ENCODE measurements around the gene NDUFA3.
"Not testable (repeated sequence)": the region's sequence is repeated elsewhere in the genome, so short reads cannot be mapped to it uniquely, and the experiment has no call there.

Gene NDUFA3

GRCh38 chr19:54102421-54103169, at the start of gene NDUFA3:
Gene NDUFA3 (plus strand): TSS chr19:54102855. CDS start chr19:54102879, 24 bp downstream.
- DNase-seq (ENCODE audit: low spot score): peak; percentile 99

- no peak for DNase-seq (ENCODE audit: low spot score)
Observed at GRCh38 chr19:54062643-54063042, 40.0 kb upstream of the NDUFA3 start.

- no peak for DNase-seq (ENCODE audit: low spot score)
Observed at GRCh38 chr19:54063350-54064116, 39.1 kb upstream of the NDUFA3 start, which contains the start of gene VSTM1. Gene VSTM1 (minus strand): TSS chr19:54063897. CDS start chr19:54063777, 120 bp downstream.

GRCh38 chr19:54069470-54069869, 33.2 kb upstream of the NDUFA3 start:
- no peak for DNase-seq (ENCODE audit: low spot score)

GRCh38 chr19:54073829-54074228, 28.8 kb upstream of the NDUFA3 start:
- no peak for DNase-seq (ENCODE audit: low spot score)

- DNase-seq (ENCODE audit: low spot score): no peak
Observed at GRCh38 chr19:54074851-54075250, 27.8 kb upstream of the NDUFA3 start.

- no peak for DNase-seq (ENCODE audit: low spot score)
Observed at GRCh38 chr19:54077334-54077733, 25.3 kb upstream of the NDUFA3 start.

GRCh38 chr19:54081032-54081431, 21.6 kb upstream of the NDUFA3 start, which contains the start of gene TARM1:
Gene TARM1 (minus strand): TSS chr19:54081365. CDS start chr19:54081340, 25 bp downstream.
- DNase-seq (ENCODE audit: low spot score): no peak

- DNase-seq (ENCODE audit: low spot score): no peak
Observed at GRCh38 chr19:54084410-54084809, 18.2 kb upstream of the NDUFA3 start.

GRCh38 chr19:54094426-54095000, 8.1 kb upstream of the NDUFA3 start:
- DNase-seq (ENCODE audit: low spot score): no peak

- DNase-seq (ENCODE audit: low spot score): no peak
Observed at GRCh38 chr19:54095136-54095858, 7.4 kb upstream of the NDUFA3 start.

- peak; percentile 48 for DNase-seq (ENCODE audit: low spot score)
Observed at GRCh38 chr19:54095859-54096616, 6.6 kb upstream of the NDUFA3 start.

GRCh38 chr19:54096617-54097106, 6.0 kb upstream of the NDUFA3 start:
- peak; percentile 42 for DNase-seq (ENCODE audit: low spot score)

GRCh38 chr19:54099190-54099902, 3.3 kb upstream of the NDUFA3 start:
- no peak for DNase-seq (ENCODE audit: low spot score)

GRCh38 chr19:54099903-54100255, 2.8 kb upstream of the NDUFA3 start:
- DNase-seq (ENCODE audit: low spot score): not testable (repeated sequence)

GRCh38 chr19:54100561-54100960, 2.1 kb upstream of the NDUFA3 start, which contains the start of gene OSCAR:
Gene OSCAR (minus strand): TSS chr19:54100803. CDS start chr19:54100792, 11 bp downstream.
- DNase-seq (ENCODE audit: low spot score): no peak

- no peak for DNase-seq (ENCODE audit: low spot score)
Observed at GRCh38 chr19:54104998-54105715, 2.5 kb downstream of the NDUFA3 start.

GRCh38 chr19:54105796-54106195, 3.1 kb downstream of the NDUFA3 start:
- DNase-seq (ENCODE audit: low spot score): no peak

- DNase-seq (ENCODE audit: low spot score): no peak
Observed at GRCh38 chr19:54106716-54107115, 4.1 kb downstream of the NDUFA3 start.

All from kidney tubule cell (primary cell).